Stimulated activated CD4-positive, alpha-beta T cell treated with anti-CD3 and anti-CD28 coated beads, Interleukin-1b, Interleukin-23, amount 100 ng/mL, for 1 hour (primary cell): ENCODE measurements around the gene ZNF43.
"Not testable (repeated sequence)": the region's sequence is repeated elsewhere in the genome, so short reads cannot be mapped to it uniquely, and the experiment has no call there.

Experiments
- DNase-seq, 2 donors: peaks; one replicate each; pipeline ENCODE4 v3.0.0-alpha.2; 2020; ENCODE audit warnings: low read depth in 2 of 2

The ZNF43 gene

GRCh38 chr19:21835810-21836444, at the start of gene ZNF43:
Gene ZNF43, minus strand, starts transcription at chr19:21836182. Its CDS starts 144 bp downstream, at chr19:21836038.
- DNase-seq: peak; percentile 79 to 81

DNA sequence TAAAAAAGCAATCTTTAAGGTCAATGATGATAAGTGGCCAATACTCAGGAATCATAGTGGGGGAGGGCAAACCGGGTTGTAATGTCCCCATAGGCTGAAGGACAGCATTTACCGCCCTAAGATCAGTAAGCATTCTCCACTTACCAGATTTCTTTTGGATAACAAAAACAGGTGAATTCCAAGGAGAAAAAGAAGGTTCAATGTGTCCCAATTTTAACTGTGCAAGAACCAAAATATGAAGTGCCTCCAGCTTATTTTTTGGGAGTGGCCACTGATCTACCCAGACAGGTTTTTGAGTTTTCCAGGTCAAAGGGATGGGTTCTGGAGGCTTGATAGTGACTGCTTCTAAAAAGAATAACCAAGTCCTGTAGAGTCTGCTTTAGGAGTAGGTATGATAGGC, 49.5 kb upstream of the ZNF43 start:
- not testable (repeated sequence) for DNase-seq

GRCh38 chr19:21884786-21885185, 48.8 kb upstream of the ZNF43 start:
- DNase-seq: not testable (repeated sequence)

DNA sequence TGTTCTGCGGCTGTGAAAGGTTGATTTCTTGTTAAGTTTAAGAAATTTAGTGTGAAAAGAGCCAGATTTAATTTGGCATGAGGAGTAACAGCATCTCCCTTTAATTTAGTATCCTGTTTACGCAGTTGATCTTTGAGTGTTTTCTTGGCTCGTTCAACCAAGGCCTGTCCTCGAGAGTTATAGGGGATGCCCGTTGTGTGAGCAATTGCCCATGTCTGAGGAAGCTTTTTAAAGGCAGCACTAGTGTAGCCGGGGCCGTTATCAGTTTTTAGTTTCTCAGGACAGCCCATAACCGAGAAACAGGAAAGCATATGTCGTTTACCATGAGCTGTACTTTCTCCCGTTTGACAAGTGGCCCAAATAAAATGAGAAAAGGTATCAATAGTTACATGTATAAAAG, 47.5 kb upstream of the ZNF43 start:
- DNase-seq: no peak

DNA sequence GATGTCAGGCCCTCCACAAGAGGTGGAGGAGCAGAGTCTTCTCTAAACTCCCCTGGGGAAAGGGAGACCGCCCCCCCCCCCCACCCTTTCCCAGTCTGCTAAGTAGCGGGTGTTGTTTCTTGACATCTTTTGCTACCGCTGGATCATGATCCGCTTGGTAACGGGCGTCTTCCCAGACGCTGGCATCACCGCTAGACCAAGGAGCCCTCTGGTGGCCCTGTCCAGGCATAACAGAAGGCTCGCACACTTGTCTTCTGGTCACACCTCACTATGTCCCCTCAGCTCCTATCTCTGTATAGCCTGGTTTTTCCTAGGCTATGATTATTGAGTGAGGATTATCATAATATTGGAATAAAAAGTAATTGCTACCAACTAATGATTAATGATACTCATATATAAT, 44.8 kb upstream of the ZNF43 start:
- DNase-seq: not testable (repeated sequence)

DNA sequence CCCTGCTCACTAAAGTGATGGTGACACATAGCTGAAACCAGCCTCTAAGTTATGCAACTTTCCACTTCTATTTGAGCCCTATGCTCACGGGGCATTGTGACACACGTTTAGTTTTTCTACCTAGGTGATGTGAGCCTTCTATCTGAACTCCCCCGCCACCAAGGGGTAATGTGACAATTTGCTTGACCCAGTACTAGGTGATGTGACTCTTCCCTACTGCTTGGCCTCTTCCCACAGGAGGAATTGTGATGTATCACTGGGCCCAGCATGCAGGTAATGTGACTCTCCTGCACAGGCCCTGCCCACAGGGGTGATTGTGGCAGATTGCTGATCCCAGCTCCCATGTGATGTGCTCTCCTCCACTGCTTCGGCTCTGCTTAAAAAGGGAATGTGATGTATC, 42.7 kb upstream of the ZNF43 start:
- no peak for DNase-seq

- no peak for DNase-seq
Observed at GRCh38 chr19:21877976-21878375, 42.0 kb upstream of the ZNF43 start.

DNA sequence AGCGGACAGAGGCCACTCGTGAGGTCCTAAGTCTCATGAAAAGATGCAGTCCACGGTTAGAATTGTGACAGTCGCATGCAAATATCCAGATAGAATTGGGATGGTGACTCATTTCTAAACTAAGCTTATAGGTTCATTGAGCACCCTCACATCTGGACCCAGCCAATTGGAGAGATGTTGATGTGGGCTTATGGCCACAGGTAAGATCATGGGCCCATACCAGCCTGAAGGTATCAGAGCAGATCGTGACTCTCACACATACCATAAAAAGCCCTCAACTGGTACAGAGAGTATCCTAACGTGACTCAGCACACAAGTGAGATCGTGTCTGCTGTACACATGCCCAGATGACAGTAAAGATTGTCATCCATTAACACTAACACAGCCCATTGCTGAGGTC, 40.6 kb upstream of the ZNF43 start:
- DNase-seq: not testable (repeated sequence)

DNA sequence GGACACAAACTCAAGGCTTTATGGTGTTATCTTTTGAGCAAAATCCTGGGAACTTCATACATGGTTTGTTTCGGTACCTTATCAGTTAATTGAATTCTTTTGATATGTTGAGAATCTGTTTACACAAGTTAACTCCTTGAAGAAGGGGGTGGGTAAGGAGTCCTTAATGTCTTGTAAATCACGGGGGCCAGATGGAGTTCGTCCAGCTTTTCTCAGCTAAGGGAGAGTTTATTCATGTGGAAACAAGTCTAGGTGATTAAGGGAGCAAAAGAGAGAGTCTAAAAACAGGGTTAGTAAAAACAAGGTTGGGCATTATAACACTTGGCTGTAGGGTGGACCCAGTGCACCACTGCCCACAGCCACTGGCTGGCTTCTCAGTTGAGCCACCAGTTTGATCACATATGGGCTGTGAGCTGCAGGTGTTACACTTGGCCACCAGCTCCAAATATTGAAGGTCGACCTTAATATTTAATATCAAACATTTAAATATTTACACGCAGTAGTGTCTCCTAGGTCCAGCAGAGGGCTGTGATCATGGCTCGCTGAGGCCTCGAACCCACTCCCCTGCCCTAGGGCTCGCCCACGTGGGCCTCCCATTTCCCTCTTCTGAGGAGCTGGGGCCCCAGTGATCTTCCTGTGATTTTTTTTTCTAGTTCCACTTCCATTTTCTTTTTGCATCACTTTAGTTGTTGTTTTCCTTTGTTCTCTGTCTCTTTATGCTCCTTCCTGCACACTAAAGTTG, 21.0 kb upstream of the ZNF43 start:
- DNase-seq: no peak

GRCh38 chr19:21851596-21852345, 15.8 kb upstream of the ZNF43 start:
- peak; percentile 66 to 67 for DNase-seq

DNA sequence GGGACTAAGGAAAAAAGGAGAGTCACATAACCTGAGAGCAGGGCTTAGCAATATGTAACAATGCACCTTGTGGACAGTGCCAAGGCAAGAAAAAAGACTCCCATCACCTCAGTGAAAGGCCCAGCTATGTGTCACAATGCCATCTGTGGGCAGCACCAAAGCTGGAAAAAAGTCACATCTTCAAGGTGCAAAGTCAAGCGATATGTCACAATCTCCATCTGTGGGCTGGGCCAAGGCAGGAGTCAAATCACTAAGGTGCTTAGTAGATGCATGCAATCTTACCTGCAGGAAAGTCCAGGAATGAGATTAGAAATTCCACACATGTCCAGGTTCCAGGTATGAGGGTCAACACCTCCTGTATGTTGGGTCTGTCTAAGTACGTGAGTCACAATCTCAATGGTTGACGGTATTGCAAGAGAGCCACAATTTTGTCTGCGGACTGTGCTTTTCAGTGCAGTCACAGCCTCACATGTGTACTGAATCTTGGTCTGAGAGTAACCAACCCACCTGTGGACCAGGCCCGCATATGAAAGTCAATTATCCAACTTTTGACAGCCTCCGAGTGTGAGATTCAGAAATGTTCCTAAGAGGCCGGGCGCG, 14.8 kb upstream of the ZNF43 start:
- DNase-seq: no peak

DNA sequence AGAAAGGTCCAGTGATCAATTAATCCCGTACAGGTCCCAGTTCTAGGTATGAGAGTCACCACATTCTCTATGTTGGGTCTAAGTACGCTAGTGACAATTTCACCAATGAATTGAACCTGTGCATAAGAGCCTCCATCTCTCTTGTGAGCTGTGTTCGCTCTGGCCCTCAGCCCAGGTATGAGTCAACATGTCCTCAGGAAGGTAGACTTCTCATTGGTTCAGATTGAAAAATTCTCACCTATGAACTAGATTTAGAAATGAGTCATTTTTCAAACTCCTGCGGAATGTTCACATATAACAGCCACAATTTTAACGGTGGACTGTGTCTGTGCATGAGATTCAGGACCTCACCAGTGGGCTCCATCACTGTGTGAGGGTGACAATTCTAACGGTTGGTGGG, 12.7 kb upstream of the ZNF43 start:
- DNase-seq: no peak

DNA sequence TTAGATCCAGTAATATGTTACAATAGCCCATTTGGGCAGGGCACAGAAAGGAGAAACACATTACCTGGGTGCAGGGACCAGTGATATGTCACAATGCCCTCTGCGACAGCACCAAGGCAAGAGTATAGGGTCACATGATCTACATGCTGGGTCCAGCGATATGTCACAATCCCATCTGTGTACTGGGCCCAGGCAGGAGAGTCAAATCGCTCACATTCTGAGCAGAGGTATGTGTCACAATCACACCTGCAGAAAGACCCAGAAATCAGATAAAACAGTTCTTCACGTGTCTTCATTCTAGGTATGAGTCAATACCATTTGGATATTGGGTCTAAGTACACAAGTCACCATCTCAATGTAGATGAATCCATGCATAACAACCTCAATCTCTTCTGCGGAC, 7.1 kb upstream of the ZNF43 start:
- no peak for DNase-seq

- no peak for DNase-seq
Observed at GRCh38 chr19:21841488-21842097, 5.6 kb upstream of the ZNF43 start.

DNA sequence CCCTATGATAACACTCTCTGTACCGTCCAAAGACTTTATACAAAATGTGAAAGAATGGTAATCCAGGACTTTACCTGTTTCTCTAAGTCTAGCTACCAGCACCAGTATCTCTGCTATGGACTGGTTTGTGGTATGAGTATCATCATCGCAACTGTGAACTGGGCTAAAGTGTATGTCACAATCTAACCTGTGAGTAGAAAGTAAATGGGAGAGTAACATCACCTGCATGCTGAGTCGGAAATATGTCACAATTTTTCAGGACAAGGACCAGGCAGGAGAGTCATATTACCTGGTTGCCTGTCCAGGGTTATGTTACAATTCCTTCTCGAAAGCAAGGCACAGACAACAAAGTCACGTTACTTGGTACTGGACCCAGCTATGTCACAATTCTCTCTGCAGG, 5.1 kb upstream of the ZNF43 start:
- DNase-seq: no peak

DNA sequence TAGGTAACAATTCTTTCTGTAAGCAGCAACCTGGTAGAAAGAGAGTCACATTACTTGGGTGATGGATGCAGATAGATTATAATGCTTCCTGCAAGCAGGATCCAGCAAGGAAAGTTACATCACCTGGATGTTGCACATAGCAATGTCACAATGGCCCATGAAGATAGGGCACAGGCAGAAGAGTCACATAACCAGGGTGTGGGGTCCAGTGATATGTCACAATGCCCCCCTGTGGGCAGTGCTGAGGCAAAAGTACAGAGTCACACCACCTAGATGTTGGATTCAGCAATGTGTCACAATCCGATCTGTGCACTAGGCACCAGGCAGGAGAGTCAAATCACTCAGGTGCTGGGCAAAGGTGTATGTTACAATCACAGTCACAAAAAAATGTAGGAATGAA, 4.0 kb upstream of the ZNF43 start:
- no peak for DNase-seq

DNA sequence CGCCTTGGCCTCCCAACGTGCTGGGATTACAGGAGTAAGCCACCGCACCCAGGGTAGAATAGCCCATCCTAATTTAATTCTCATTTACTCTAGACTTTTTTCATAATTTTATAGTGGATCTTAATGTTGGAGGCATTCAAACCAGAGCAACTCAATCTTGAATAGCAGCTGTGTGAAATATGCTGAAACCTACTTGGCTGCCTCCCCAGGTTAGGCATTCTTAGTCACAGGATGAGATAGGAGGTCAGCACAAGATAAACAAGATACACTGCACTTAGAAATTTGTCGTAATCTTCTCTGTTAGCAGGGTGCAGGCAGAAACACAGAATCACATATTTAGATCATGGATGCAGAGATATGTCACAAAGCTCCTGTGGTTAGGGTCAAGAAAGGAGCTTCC, 2.7 kb upstream of the ZNF43 start:
- no peak for DNase-seq

GRCh38 chr19:21835429-21835809, 563 bp downstream of the ZNF43 start:
- no peak for DNase-seq

GRCh38 chr19:21833733-21834132, 2.2 kb downstream of the ZNF43 start:
- no peak for DNase-seq

- no peak for DNase-seq
Observed at GRCh38 chr19:21824679-21825078, 11.3 kb downstream of the ZNF43 start.

GRCh38 chr19:21823224-21823623, 12.8 kb downstream of the ZNF43 start:
- no peak for DNase-seq

DNA sequence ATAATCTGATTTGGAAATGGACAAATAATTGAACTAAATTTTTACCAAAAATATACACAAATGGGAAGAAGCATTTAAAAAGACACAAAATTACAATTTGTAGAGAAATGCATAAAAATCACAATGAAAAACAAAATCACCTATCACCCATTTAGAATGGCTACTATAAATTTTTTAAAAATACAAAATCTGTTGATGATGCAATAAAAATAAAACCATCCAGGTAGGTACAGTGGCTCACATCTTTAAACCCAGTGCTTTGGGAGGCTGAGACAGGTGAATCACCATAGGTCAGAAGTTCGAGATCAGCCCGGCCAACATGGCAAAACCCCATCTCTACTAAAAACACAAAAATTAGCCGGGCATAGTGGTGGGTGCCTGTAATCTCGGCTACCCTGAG, 23.5 kb downstream of the ZNF43 start:
- DNase-seq: no peak
